Renal pelvis (tissue), 4 donors: ENCODE measurements around the gene HBG1. TPM values are rescaled to one million over a fixed set of nuclear protein-coding genes. Genes with fewer than 3 reads are reported as not detected.
"Not testable (repeated sequence)": the region's sequence is repeated elsewhere in the genome, so short reads cannot be mapped to it uniquely, and the experiment has no call there.

Source experiments
- DNase-seq: peaks from one replicate; pipeline ENCODE4 v3.0.0-alpha.2; 2013
- polyA plus RNA-seq, 3 donors: library from polyadenylated mRNA; unstranded; fragments of 120-200 nt; gene quantifications; one replicate each; pipeline ENCODE4 v1.2.1, GENCODE V29; 2013; ENCODE audit not compliant: insufficient read length in 3 of 3

The HBG1 gene
- polyA plus RNA-seq, 3 donors: 482 to 633 (median 588) TPM

- no peak for DNase-seq
Observed at GRCh38 chr11:5283882-5284281, 34.2 kb upstream of the HBG1 start.

- no peak for DNase-seq
Observed at GRCh38 chr11:5283086-5283485, 33.4 kb upstream of the HBG1 start.

GRCh38 chr11:5282628-5283027, 33.0 kb upstream of the HBG1 start:
- no peak for DNase-seq

- DNase-seq: no peak
Observed at GRCh38 chr11:5281596-5281995, 31.9 kb upstream of the HBG1 start.

- DNase-seq: no peak
Observed at GRCh38 chr11:5280582-5281102, 31.0 kb upstream of the HBG1 start.

GRCh38 chr11:5279471-5280090, 29.9 kb upstream of the HBG1 start:
- DNase-seq: no peak

GRCh38 chr11:5277807-5278382, 28.2 kb upstream of the HBG1 start:
- no peak for DNase-seq

- no peak for DNase-seq
Observed at GRCh38 chr11:5276697-5277096, 27.0 kb upstream of the HBG1 start.

- no peak for DNase-seq
Observed at GRCh38 chr11:5275369-5276110, 25.9 kb upstream of the HBG1 start.

- no peak for DNase-seq
Observed at GRCh38 chr11:5274395-5274794, 24.7 kb upstream of the HBG1 start.

GRCh38 chr11:5272395-5273017, 22.8 kb upstream of the HBG1 start:
- no peak for DNase-seq

GRCh38 chr11:5269715-5270147, 20.1 kb upstream of the HBG1 start, which contains the start of gene HBE1:
TSS of gene HBE1 (minus strand) at chr11:5269945. CDS start at chr11:5269890, 55 bp downstream.
- DNase-seq: no peak

GRCh38 chr11:5267033-5267563, 17.4 kb upstream of the HBG1 start:
- no peak for DNase-seq

- DNase-seq: no peak
Observed at GRCh38 chr11:5266609-5267008, 17.0 kb upstream of the HBG1 start.

- DNase-seq: no peak
Observed at GRCh38 chr11:5265832-5266231, 16.2 kb upstream of the HBG1 start.

GRCh38 chr11:5258543-5259262, 9.0 kb upstream of the HBG1 start:
- DNase-seq: no peak

GRCh38 chr11:5257296-5257695, 7.6 kb upstream of the HBG1 start:
- DNase-seq: no peak

- DNase-seq: not testable (repeated sequence)
Observed at GRCh38 chr11:5254646-5255413, 5.2 kb upstream of the HBG1 start, which contains the start of gene HBG2. TSS of gene HBG2 (minus strand) at chr11:5254781. CDS start at chr11:5254728, 53 bp downstream.

- not testable (repeated sequence) for DNase-seq
Observed at GRCh38 chr11:5254023-5254422, 4.4 kb upstream of the HBG1 start.

- DNase-seq: not testable (repeated sequence)
Observed at GRCh38 chr11:5253440-5253839, 3.8 kb upstream of the HBG1 start.

GRCh38 chr11:5252919-5253265, 3.2 kb upstream of the HBG1 start:
- DNase-seq: no peak
